BE2C (cell line): ENCODE results near the gene DHRS2.

Source experiments
- DNase-seq: peaks from one replicate; pipeline ENCODE4 v3.0.0-alpha.2; 2020
- H3K27me3 ChIP-seq: fragments of 250-450 bp; sonication (Bioruptor Pico); 2 replicates; pipeline ENCODE4 v1.5.1; 2020; ENCODE audit warnings: mild to moderate bottlenecking
- H3K36me3 ChIP-seq: fragments of 250-450 bp; sonication (Bioruptor Pico); 2 replicates; pipeline ENCODE4 v1.5.1; 2020; ENCODE audit warnings: mild to moderate bottlenecking
- H3K4me1 ChIP-seq: fragments of 250-450 bp; sonication (Bioruptor Pico); 2 replicates; pipeline ENCODE4 v1.5.1; 2020
- H3K4me3 ChIP-seq: 2 replicates; pipeline ENCODE4 v1.5.1; 2011; ENCODE audit warnings: low read depth, low read length
- H3K9me3 ChIP-seq: fragments of 250-450 bp; sonication (Bioruptor Pico); 2 replicates; pipeline ENCODE4 v1.5.1; 2020
- CTCF ChIP-seq: IDR thresholded peaks from 2 replicates; pipeline ENCODE4 v1.5.1; 2012; ENCODE audit warnings: mild to moderate bottlenecking, low read depth, low read length

The DHRS2 gene

GRCh38 chr14:23648764-23649460 is 12.7 kb downstream of the DHRS2 start:
- no peak for TF ChIP-seq CTCF
- DNase-seq: no peak
- Histone ChIP-seq H3K9me3 (no peaks in the 10 kb centered on the region), H3K27me3 (no peaks in the 10 kb centered on the region), H3K4me1 (no peaks in the 10 kb centered on the region), H3K36me3 (no peaks in the 10 kb centered on the region), H3K4me3 (no peak overlapping the region)

- Histone ChIP-seq H3K27me3 (no peaks in the 10 kb centered on the region), H3K36me3 (no peaks in the 10 kb centered on the region), H3K9me3 (no peaks in the 10 kb centered on the region), H3K4me1 (no peaks in the 10 kb centered on the region), H3K4me3 (no peak overlapping the region)
- TF ChIP-seq CTCF: no peak
- no peak for DNase-seq
These were observed 14.3 kb downstream of the DHRS2 start for GRCh38 chr14:23650506-23650905.

- Histone ChIP-seq H3K9me3 (no peaks in the 10 kb centered on the region), H3K36me3 (no peaks in the 10 kb centered on the region), H3K4me1 (no peaks in the 10 kb centered on the region), H3K27me3 (no peaks in the 10 kb centered on the region), H3K4me3 (no peak overlapping the region)
- no peak for DNase-seq
- no peak for TF ChIP-seq CTCF
These were observed 16.9 kb downstream of the DHRS2 start for GRCh38 chr14:23653051-23653450.

GRCh38 chr14:23654231-23654630 is 18.1 kb downstream of the DHRS2 start:
- Histone ChIP-seq H3K27me3 (no peaks in the 10 kb centered on the region), H3K4me1 (no peaks in the 10 kb centered on the region), H3K36me3 (no peaks in the 10 kb centered on the region)

GRCh38 chr14:23657959-23658470 is 21.9 kb downstream of the DHRS2 start:
- H3K4me1 ChIP-seq: no peaks in the 10 kb centered on the region
- DNase-seq: no peak
- H3K36me3 ChIP-seq: no peaks in the 10 kb centered on the region
- H3K4me3 ChIP-seq: no peak overlapping the region
- no peaks in the 10 kb centered on the region for H3K27me3 ChIP-seq
- no peak for TF ChIP-seq CTCF
- H3K9me3 ChIP-seq: no peaks in the 10 kb centered on the region

More at GRCh38 chr14:23654231-23654630, 18.1 kb downstream of the DHRS2 start:
- Histone ChIP-seq H3K4me3 (no peak overlapping the region), H3K9me3 (no peaks in the 10 kb centered on the region)
- TF ChIP-seq CTCF: no peak
- no peak for DNase-seq
